Measurements from ENCODE around the gene CDYL.
A peak's percentile ranks its signal among the peaks of the same experiment; 100 is the strongest.

The CDYL gene

GRCh38 chr6:4939241-4939640 is 163.0 kb downstream of the CDYL start:
- no peak for DNase-seq (ENCODE audit: extremely low read depth, low read depth)
- H3K4me3 ChIP-seq (replicated peaks; ENCODE audit: low read depth, low read length), result no peak overlapping the region
- TF ChIP-seq CTCF (IDR thresholded peaks at IDR 0.05; ENCODE audit: low read depth, low read length, missing control alignments), result no peak

- H3K4me3 ChIP-seq (replicated peaks; ENCODE audit: low read depth, low read length), result no peak overlapping the region
- DNase-seq (ENCODE audit: extremely low read depth, low read depth), result no peak
- no peak for TF ChIP-seq CTCF (IDR thresholded peaks at IDR 0.05; ENCODE audit: low read depth, low read length, missing control alignments)
Measured at GRCh38 chr6:4940416-4940815, 164.2 kb downstream of the CDYL start.

GRCh38 chr6:4941782-4942672 is 165.8 kb downstream of the CDYL start:
- no peak for TF ChIP-seq CTCF (IDR thresholded peaks at IDR 0.05; ENCODE audit: low read depth, low read length, missing control alignments)
- peak; percentile 77 for DNase-seq (ENCODE audit: extremely low read depth, low read depth)
- H3K4me3 ChIP-seq (replicated peaks; ENCODE audit: low read depth, low read length), result no peak overlapping the region

- no peak overlapping the region for H3K4me3 ChIP-seq (replicated peaks; ENCODE audit: low read depth, low read length)
- no peak for TF ChIP-seq CTCF (IDR thresholded peaks at IDR 0.05; ENCODE audit: low read depth, low read length, missing control alignments)
- DNase-seq (ENCODE audit: extremely low read depth, low read depth), result no peak
Measured at GRCh38 chr6:4942673-4943009, 166.4 kb downstream of the CDYL start.

- no peak for DNase-seq (ENCODE audit: extremely low read depth, low read depth)
- H3K4me3 ChIP-seq (replicated peaks; ENCODE audit: low read depth, low read length), result no peak overlapping the region
- TF ChIP-seq CTCF (IDR thresholded peaks at IDR 0.05; ENCODE audit: low read depth, low read length, missing control alignments), result no peak
Measured at GRCh38 chr6:4943716-4944115, 167.5 kb downstream of the CDYL start.

- no peak overlapping the region for H3K4me3 ChIP-seq (replicated peaks; ENCODE audit: low read depth, low read length)
- TF ChIP-seq CTCF (IDR thresholded peaks at IDR 0.05; ENCODE audit: low read depth, low read length, missing control alignments), result no peak
- no peak for DNase-seq (ENCODE audit: extremely low read depth, low read depth)
Measured at GRCh38 chr6:4944325-4944724, 168.1 kb downstream of the CDYL start.

GRCh38 chr6:4946521-4946920 is 170.3 kb downstream of the CDYL start:
- no peak overlapping the region for H3K4me3 ChIP-seq (replicated peaks; ENCODE audit: low read depth, low read length)
- DNase-seq (ENCODE audit: extremely low read depth, low read depth), result no peak
- no peak for TF ChIP-seq CTCF (IDR thresholded peaks at IDR 0.05; ENCODE audit: low read depth, low read length, missing control alignments)
